COLO829 (cell line): Measurements from ENCODE around the gene ZNF334.

Experiments
- DNase-seq: peaks from one replicate; pipeline ENCODE4 v3.0.0; 2012; ENCODE audit warnings: low spot score

The ZNF334 gene

DNA sequence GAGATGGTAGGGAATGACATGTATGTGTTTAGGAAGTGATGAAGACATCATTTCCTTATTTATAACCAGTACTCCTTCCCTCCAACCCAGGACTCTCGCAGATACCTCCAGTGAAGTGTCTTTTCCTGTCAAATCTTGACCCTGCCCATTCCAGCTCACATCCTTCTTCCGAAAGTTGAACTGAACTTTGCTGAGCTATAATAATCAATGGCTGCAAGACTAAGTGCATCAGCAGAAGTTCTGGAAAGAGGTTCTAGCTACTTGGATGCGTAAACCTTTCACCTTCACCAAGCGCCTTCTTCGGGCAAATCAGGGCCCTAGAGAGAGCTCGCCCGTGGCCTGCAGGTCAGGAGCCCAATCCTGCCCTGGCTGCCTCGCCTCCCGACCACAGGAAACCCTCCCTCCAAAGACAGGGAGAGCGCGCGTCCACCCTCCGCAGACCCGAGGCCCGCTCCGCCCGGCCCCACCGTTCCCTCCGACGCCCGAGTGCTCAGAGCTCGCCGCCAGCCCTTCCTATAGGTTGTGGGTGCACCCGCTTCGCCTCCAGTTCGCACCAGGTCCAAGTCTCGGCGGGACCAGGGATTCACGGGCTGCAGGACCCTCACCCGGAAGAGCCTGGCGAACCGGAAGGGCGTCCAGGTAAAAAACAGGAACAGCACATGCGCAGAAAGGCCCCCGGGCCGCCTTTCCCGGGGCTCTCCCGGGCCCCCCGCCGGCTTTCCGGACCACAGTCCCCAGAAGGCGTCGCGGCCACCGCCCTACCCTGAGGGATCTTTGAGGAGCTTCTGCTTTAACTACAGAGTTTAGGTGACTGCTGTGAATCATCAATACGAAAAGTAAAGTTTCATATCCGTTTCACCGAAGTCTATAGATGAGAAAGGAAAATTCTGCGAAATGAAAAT, at the start of gene ZNF334:
TSS of gene ZNF334 (minus strand) at position 617 of the 902 bp plus-strand sequence. CDS start 1,457 bp downstream, outside the sequence.
- DNase-seq, result no peak

DNA sequence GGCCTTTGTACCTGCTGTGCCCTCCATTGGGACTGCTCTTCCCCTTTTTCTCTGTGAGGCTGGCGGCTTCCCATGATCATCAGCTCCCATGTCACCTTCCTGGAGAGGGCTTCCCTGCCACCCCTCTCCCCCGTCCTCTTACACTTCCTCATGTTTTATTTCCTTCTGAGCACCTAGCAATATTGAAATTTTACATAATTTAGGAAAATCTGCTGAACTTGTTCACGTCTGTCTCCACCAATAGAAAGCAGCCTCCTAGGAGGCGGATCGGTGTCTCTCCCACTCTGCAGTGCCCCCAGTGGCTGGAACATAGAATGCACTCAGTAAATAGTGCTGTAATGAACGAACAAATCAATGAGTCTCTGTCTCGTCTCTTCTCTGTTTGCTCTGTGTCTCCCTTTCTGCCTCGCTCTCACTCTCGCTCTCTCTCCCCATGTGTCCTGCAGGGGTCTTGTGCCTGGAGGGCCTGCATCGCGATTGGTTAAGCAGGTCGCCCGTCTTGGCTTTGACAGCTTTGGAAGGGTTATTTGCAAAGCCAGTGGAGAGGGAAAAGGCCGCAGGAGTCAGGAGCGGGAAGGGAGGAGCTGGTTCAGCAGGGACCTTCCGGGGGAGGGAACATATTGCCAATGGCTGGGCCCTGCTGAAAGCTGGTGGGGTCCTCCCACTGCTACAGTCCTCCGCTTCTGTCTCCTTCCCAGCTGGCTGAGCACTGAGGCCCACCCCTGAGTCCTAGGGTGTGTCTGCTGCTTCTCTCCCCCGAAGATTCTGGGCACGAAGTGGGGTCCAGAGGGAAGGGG, 49.2 kb upstream of the ZNF334 start:
- DNase-seq, result peak; percentile 95

DNA sequence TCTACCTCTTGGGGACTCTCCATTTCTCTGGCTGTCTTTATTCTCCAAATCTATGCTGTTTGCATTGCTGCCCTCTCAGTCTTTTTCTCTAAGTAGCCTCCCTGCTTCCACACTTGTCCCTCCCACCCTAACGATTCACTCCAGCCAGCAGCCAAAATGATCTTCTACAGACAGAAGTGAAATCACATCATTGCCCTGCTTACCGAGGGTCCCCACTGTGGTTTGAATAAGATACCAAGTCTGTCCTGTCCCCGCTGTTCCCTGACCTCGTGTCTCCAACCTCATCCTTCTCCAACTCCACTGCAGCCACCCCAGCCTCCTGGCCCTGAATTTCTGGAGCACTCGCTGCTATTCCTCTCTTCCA, 48.6 kb upstream of the ZNF334 start:
- no peak for DNase-seq

DNA sequence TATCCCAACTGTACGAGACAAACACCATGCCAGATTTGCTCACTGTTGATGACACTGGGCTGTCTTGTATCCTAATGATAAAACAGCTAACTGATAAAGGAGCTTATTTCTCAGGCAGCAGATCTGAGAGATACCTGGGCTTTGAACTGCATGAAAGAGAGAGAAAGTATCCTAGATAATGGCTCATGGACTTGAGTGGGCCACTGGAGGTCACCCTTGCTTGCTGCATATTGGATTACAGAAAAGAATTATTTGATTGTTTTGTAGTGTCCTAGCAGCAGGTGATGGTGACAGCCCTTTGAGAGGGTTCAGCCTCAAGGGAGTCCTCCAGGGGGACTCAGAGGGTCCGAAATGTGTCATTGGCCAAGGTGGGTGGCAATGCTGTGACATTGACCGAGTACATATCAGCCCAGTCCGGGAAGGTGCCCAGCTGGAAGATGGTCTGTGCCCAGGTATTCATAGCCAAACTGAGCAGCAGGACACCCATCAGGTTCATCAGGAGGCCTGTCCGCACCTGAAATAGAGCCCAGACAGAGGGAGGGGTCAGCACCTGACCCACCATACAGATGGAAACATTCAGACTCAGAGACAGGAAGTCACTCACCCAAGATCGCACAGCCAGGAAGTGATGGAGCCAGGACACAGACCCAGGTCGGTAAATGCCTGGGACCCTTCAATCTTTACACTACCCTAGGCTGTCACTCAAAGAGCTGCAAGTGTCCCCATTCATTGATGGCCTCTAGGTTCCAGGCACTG, 46.5 kb upstream of the ZNF334 start:
- peak; percentile 63 for DNase-seq

DNA sequence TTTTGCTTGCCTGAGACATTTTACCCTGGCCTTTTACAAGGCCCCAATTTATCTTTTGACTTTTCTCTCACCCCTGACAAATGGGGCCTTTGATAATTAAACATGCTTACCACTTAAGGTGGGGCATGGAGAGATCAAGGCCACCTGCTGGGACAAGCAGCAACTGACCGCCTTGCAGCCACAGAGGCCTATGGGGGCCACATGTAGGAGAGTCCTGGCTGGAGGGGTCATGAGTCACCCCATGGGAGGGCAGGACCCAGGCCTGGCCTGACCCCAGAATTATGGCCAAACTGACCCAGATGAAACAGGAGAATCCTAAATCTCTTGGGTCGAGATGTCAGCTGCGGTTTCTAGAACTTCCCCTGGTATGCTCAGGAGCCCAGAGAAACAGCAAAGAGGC, 45.6 kb upstream of the ZNF334 start:
- no peak for DNase-seq

DNA sequence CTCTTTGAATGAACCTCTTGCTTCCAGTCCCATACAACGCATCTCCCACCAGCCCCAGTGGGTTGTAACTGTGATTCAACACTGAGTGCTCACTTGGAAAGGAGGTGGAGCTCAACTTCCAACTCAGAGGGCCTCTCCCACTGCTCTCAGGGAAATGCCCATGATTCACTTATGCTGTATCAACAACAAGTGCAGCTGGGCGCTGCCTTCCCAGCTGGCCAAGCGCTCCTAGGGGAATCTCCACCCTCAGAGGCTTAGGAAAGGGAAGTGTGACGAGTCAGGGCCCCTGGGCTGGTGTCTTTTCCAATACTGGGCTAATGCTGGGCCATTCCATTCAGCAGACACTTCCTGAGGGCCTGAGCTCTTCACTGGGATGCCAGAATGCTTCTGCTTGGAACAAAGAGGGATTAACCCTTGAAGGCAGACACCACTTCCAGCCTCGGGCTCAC, 45.2 kb upstream of the ZNF334 start:
- DNase-seq, result peak; percentile 58

DNA sequence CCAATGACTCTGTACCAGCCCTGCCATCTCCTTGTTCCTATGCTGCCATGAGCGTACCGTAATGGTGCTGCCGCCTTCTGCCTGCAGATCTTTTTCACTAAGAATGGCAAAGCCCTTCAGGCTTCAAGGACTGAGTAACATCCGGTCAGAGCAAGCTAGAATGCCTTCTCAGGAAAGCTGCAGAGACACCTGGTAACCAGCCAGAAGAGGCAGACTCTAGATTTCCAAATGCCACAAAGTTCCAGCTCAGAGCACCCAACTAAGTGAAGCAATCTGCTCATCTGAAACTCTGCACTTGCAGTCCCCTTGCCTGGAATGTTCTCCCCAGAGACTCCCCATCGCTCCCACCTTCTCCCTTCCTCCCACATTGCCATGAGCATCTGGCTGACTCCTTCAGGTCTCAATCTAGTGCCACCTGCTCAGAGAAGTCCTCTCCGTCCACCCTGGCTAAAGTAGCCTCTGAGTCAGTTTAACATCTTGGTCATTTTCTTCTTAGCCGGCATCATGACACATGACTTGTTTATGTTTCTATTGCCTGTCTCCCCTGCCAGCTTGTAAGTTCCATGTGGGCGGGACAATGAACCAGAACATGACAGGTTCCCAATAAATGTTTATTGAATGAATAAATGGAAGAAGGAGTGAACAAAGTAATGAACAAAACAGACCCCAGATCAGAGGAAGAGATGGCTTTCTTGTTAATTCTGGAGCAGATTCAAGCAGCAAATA, 44.0 kb upstream of the ZNF334 start:
- DNase-seq, result no peak

DNA sequence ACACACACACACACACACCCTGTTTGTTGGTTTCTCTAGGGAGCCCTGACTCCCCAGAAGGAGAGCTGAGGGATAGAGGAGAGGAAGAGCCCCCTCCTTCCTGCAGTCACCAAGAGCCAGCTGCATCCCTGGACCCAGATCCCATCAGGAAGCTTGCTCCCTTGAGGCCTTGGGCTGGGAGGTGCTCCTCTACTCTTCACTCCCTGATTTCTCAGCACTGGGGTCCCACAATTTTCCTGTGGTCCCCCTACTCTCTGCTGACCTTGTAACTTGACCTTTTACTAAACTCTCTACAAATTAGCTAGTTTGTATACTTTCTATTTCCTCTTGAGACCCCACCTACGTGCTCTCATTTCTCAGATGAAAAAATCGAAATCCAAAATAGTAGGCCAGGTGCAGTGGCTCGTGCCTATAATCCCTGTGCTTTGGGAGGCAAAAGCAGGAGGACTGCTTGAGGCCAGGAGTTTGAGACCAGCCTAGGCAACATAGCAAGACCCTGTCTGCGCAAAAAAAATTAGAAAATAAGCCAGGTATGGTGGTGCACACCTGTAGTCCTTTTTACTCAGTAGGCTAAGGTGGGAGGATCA, 42.1 kb upstream of the ZNF334 start:
- DNase-seq, result no peak

DNA sequence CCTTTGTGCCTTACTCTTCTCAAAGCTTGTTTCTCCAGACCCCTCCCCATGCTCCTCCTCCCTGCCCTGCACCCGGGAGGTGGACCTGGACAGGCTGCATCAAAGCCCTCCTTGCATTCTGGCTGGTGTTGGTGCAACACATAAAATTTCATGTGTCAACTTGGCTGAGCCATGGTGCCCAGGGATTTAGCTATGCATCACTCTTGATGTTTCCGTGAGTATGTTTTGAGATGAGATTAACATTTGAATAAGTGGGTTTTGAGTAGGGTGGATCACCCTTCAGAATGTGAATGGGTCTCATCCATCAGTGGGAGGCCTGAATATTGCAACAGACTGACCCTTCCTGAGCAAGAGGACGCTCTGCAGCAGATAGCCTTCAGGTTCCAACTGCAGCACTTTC, 41.5 kb upstream of the ZNF334 start:
- DNase-seq, result no peak

DNA sequence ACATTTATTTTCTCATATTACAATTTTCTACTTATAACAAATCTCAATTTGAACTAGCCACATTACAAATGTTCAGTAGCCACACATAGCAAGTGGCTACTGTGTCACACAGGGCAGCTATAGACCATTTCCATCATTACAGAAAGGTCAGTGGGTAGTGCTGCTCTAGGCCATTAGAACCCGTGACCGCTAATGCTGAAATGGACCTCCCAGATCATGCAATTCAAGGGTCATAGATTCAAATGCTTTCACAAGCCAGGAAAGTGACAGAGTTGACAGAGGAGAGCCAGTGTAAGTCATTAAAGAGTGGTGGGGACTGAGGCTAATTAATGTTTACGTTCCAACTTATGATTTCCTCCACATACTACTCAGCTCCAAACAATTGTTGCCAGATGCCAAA, 40.6 kb upstream of the ZNF334 start:
- no peak for DNase-seq

DNA sequence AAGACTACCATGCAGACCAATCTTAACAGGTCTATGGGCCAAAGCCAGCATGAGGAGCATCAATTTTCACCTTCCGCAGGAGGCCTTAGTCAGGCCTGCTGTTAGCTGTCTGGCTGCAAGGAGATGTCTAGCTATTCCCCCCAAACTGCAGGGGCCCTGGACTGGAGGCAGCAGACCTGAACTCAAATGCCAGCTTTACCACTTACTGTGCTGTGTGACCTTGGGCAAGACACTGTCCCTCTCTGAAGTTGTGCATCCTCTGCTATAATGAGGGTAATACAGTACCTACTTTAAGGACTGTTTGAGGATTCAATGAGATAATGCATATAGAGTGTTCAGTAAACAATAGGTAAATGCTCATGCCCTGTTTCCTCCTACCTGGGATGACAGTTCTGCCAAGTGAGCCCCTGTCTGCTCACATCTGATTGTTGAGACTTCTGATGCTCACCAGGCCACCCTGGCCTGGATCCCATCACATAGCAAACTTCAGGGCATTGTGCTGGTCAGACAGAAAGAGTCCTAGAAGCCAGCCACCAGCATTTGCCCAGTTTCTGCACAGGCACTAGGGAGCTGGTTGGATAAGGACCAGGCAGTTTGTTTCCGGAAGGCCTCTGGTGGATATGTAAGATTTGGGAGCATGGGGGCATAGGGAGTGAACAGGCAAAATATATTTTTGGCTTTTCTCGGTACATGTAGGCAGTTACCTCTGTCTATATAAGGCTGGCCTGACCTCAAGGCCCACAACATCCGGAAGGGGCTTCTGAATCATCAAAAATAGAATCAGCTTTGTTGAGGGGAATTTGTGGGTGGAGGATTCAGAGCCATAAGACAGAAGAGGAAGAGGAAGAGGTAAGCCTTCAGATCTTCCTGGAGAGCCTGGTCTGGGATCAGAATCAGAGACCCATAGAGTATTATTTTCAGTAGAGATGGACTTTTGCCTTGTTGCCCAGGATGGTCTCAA, 39.4 kb upstream of the ZNF334 start:
- no peak for DNase-seq

DNA sequence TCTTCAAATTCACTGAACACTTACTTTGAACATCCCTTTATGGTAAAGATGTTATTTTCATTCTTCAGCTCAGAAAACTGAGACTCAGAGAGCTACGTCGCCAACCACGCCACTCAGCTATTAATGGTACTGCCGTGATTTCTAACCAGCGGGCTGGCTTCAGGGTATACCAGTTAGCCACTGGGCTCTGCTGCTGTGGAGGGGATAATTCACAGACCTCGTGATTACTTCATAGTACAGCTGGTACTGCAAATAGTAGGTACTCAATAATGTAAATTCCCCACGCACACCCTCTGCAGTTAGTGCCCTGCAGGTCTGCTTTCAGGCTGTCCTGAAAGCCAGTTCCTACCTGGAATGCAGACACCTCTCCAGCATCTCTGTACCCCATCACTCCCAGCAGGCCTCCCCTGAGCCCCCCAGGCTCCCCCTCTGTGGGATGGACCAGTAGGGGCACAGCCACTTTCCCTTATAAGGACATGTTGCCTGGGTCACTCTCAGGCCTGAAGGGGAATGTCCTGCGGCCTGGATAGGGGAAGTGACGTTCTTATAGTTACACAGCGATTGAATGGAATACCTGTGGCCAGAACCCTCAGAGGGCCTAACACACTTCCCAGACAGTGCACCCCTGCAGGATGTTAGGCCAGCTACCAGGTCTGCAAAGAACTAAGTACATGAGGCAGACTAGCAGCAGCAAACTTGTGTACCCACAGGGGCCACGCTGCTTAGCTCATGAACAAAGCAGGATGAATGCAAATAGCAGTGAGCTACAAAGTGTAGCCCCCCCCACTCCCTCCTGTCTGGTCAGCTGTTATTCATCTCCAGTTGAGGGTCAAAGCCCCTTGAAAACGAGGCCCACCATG, 38.4 kb upstream of the ZNF334 start:
- DNase-seq, result no peak

DNA sequence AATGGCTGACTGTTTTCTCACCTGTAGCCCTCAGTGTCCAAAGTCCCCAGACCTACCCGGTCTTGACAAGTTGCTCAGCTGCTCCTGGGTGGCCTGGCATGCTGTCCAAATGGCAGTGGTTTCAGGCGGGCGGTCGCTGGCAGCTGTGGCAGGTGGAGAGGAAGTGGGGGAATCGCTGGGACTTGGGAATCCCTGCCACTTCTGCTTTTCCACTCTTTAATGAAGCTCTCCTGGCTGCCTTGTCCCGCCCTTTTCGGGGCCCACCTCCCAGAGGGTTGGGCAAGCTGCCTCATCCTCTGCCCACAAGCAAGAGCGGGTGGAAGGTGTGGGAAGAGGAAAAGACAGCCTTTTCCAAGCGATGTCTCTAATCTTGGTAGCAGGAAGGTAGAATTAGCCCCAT, 37.1 kb upstream of the ZNF334 start, which contains the start of gene OCSTAMP:
TSS of gene OCSTAMP (minus strand) at position 194 of the 400 bp plus-strand sequence. CDS start at position 100, 94 bp downstream.
- DNase-seq, result no peak

DNA sequence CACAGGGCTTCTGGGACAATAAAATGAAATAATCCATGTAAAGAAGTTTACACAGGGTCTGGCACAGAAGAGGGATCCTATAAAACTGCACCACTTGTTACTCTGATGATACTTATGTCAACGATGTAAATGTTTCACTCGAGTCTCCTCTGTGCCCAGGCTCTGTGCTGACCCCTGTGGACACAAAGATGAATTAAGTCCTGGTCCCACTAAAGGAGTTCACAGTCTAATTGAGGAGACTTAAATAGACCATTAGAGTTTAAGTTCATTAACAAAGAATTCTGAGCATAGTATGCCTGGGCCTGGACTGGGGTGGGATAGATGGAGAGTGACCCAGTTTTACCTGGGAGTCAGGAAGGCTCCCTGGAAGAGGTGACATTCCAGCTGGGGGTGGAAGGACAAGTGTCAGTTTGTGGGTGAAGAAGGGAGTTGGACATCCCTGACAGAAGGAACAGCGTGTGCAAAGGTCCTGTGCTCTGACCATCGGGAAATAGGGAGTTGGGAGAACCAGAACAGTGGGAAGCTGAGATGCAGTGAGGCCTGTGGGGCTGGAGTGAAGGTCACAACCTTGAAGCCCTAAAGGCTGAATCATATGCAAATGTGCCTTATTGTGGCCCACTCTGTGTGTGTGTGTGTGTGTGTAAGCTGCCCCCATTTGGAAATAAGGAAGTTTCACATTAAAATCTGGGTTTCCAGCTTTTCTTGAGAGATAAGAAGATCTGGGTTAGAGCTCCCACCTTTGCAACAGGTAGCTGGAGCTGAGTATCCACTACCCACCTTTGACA, 36.0 kb upstream of the ZNF334 start:
- DNase-seq, result no peak

DNA sequence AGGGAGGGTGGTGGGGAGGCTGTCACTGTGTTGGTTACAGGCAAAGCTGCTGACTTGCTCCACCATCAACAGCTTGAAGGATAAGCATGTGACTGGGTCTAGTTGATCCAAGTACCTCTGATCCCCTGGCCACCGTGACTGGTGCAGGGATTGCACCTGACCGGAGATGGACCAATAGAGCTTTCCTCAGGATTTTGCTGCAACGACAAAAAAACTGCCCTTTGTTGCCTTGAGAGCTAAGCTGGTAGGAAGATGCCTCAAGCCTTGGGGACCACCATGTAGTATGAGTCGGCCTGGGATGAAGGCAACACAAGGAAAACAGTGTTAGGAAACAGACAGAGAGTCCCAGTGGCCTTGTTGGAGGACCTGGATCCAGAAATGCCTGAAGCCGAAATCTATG, 35.3 kb upstream of the ZNF334 start:
- DNase-seq, result no peak

DNA sequence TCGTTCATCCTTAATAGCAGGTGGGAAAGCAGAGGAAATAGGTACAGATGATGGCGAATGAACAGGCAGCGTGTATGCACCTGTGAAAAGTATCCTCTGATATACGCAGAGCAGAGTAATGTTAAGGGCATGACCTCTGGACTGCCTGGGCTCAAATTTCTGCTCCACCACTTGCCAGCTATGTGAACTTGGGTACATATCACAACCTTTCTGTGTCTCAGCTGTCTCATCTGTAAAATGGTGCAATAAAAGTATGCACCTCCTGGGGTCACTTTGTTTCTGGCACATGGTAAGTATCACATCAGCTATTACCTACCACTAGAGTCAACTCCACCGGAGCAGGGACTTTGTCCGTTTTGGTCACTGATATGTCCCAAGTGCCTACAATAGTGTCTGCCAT, 34.6 kb upstream of the ZNF334 start:
- DNase-seq, result no peak

DNA sequence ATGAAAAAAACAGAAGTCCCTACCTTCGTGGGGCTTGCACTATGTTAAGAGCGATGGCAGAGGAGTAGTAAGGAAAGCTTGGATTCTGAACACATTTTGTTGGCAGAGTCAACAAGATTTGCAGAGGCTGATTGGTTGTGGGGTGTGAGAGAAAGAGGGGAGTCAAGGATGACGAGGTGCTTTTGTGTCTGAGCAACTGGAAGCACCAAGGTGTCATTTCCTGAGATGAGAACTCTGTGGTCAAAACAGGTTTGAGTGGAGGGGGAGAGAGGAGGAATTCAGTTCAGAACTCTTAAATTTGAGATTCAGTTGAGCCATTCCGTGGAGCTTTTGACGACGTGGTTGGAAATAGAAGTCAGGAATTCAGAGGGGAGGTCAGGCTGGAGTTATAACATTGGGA, 33.6 kb upstream of the ZNF334 start:
- DNase-seq, result no peak

DNA sequence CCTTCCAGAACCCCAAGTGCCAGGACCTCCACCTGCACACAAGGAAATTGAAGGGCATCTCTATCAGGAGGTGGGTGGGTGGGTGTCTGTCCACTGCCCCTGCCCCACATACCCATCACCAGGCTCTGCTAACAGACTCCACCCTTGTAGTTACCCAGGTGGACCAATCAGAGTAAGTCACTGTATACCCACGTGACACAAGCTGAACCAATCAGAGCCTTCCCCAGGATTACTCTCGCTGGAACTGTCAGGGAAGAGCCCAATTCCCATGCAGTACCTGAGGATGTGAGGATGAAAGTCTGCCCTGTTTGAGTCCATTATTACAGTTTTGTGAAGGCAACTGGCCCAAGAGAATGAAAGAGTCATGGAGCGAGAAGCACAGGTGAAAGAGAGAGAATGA, 32.9 kb upstream of the ZNF334 start:
- DNase-seq, result no peak
